ENCODE measurements around the gene GJD4. TPM values are rescaled to one million over a fixed set of nuclear protein-coding genes. Genes with fewer than 3 reads are reported as not detected.

GJD4 gene
- total and polyA plus RNA-seq, 10 of the 15 experiments (the other 5 are each of a cell fraction or from before 2014, with no cell fraction given), result not detected

GRCh38 chr10:35612385-35613106 is 7.4 kb downstream of the GJD4 start (continued):
- TF ChIP-seq IRF5 (IDR thresholded peaks at IDR 0.05; ENCODE audit: borderline replicate concordance), result no peak
- TF ChIP-seq ZBTB33 (IDR thresholded peaks at IDR 0.05), result no peak
- no peak for TF ChIP-seq RAD51 (IDR thresholded peaks at IDR 0.05)
- TF ChIP-seq ATF7 (IDR thresholded peaks at IDR 0.05; ENCODE audit: low read depth), result no peak

- Histone ChIP-seq H3K4me1 (ENCODE audit: control insufficient read depth, insufficient read depth, low read length) (no peaks in the 10 kb centered on the region), H3K27me3 (replicated peaks in 1 of 2; ENCODE audit: control insufficient read depth in 2 of 2, insufficient read depth in 2 of 2, low read length in 1 of 2) (no peaks in the 10 kb centered on the region), H3K9me3 (replicated peaks; ENCODE audit: control insufficient read depth, insufficient read depth, low read length) (no peaks in the 10 kb centered on the region; the same call in 2 of the 3 replicates), H2AFZ (ENCODE audit: control insufficient read depth, low read depth, low read length) (no peak overlapping the region), H3K27ac (ENCODE audit: control insufficient read depth, insufficient read depth) (no peak overlapping the region), H4K20me1 (ENCODE audit: control insufficient read depth, insufficient read depth) (no peaks in the 10 kb centered on the region), H3K36me3 (ENCODE audit: control insufficient read depth in 2 of 2, insufficient read depth in 2 of 2, low read length in 1 of 2) (no peaks in the 10 kb centered on the region), H3K4me3 (no peak overlapping the region), H3K79me2 (ENCODE audit: control insufficient read depth, insufficient read depth, low read length) (no peaks in the 10 kb centered on the region), H3K9ac (ENCODE audit: control insufficient read depth, insufficient read depth, low read length) (no peak overlapping the region), H3K4me2 (ENCODE audit: control insufficient read depth, insufficient read depth) (no peak overlapping the region)
- no peak for TF ChIP-seq SIX5 (IDR thresholded peaks at IDR 0.05; ENCODE audit: low read depth, low read length, severe bottlenecking)
- no peak for TF ChIP-seq ZNF274 (IDR thresholded peaks at IDR 0.05; ENCODE audit: insufficient read depth, insufficient read length)
- TF ChIP-seq ZBED1 (IDR thresholded peaks at IDR 0.05; ENCODE audit: borderline replicate concordance), result no peak
- no peak for TF ChIP-seq PAX8 (IDR thresholded peaks at IDR 0.05)
- no peak for TF ChIP-seq ESRRA (IDR thresholded peaks at IDR 0.05; ENCODE audit: low read length)
- no peak for TF ChIP-seq ZZZ3 (IDR thresholded peaks at IDR 0.05; ENCODE audit: control insufficient read depth, insufficient read length, low read depth)
- TF ChIP-seq JUNB (IDR thresholded peaks at IDR 0.05), result no peak
- no peak for TF ChIP-seq FOS (IDR thresholded peaks at IDR 0.05; ENCODE audit: borderline replicate concordance, extremely low read depth, insufficient read length)
- no peak for TF ChIP-seq POU2F2 (IDR thresholded peaks at IDR 0.05; ENCODE audit: borderline replicate concordance, low read depth, low read length)
- no peak for TF ChIP-seq YY1 (IDR thresholded peaks at IDR 0.05; ENCODE audit: low read depth, low read length)
- no peak for TF ChIP-seq KAT2A (conservative IDR thresholded peaks at IDR 0.05; ENCODE audit: control insufficient read depth, low read depth, low read length)
- no peak for TF ChIP-seq SREBF2 (IDR thresholded peaks at IDR 0.05; ENCODE audit: low read length)
- ChIA-PET POLR2A (interaction anchor here (0.6 kb wide), 1 partner anchor 334 kb away, joined by 3 read pairs; no protein-coding TSS in a partner anchor), CTCF (interaction anchor here (1.5 to 2.1 kb wide), 2 partner anchors 19 to 1267 kb away, joined by 3 to 5 read pairs; no protein-coding TSS in a partner anchor), RAD21 (ENCODE audit: unreplicated experiment) (no interaction called here), SMC1A (ENCODE audit: uncharacterized antibody, unreplicated experiment) (interaction anchor here (1.1 kb wide), 2 partner anchors 21 to 22 kb away, joined by 3 to 4 read pairs; no protein-coding TSS in a partner anchor)
- FAIRE-seq (no peak), ATAC-seq (no peak), DNase-seq (ENCODE audit: low read depth, low spot score) (no peak)
- no TSS peak for BruUV-seq (replicated peaks)
- WGBS (ENCODE audit: insufficient coverage, insufficient replicate concordance, low lambda C conversion rate, missing lambda C conversion rate), result 6% methylated on average over 2 of the region's 2 CpGs
- in situ Hi-C loops (cut with MboI), result no loop called here
- intact Hi-C loops (cut with micrococcal nuclease; ENCODE audit: unreplicated experiment), result no loop called here
Measured at GRCh38 chr10:35613107-35613440, 7.9 kb downstream of the GJD4 start.
